ENCODE results near the gene SLC35F4. TPM values are rescaled to one million over a fixed set of nuclear protein-coding genes. Genes with fewer than 3 reads are reported as not detected.

The SLC35F4 gene
- total RNA-seq, 1 donor from 2014 or later = not detected

DNA sequence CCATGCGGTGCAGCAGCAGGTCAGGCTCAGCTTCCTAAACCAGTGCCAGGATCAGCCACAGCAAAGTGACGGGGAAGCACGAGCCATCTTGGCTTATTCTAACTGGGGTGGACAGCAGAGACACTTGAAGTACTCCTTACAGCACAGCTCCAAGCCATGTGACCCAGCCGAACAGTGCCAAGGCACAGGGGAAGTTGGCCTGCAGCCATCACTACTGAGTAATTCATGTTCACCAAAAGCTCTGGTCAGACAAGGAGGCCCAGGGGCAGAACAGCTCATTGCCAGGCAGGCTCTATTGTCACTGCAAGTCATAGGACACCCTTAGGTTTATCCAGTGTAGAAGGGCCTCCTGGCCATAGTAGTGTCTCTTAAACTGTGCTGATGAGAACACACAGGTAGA, 23.4 kb upstream of the SLC35F4 start:
- Mint-ChIP-seq H3K27me3 (ENCODE audit: unreplicated experiment) (no peaks in the 10 kb centered on the region), H3K4me1 (ENCODE audit: unreplicated experiment) (no peaks in the 10 kb centered on the region), H3K4me3 (ENCODE audit: unreplicated experiment) (no peak overlapping the region), H3K36me3 (ENCODE audit: unreplicated experiment) (no peaks in the 10 kb centered on the region), H3K27ac (ENCODE audit: unreplicated experiment) (no peak overlapping the region), H3K9me3 (ENCODE audit: unreplicated experiment) (no peaks in the 10 kb centered on the region)
- TF ChIP-seq CTCF (IDR thresholded peaks at IDR 0.05) = no peak
- no peak for DNase-seq (ENCODE audit: extremely low spot score, unreplicated experiment)

DNA sequence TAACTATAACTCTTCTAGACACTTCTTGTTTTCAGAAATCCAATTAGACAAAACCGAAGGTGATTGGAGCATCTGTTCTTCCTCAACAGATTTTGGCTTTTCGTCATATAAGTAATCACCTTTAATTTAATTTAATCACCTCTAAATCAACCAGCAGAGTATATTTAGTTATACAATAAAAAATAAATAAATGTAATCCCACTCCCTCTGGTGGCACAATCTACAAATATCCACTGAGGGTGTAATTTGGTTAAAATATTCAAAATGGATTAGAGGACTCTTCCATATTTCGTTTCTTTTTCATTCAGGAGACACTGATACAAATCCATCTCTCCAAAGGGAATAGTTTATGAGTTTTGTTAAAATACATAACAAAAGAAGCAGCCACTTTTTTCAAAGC, 18.3 kb upstream of the SLC35F4 start:
- TF ChIP-seq CTCF (IDR thresholded peaks at IDR 0.05) = no peak
- Mint-ChIP-seq H3K36me3 (ENCODE audit: unreplicated experiment) (no peaks in the 10 kb centered on the region), H3K27ac (ENCODE audit: unreplicated experiment) (no peak overlapping the region), H3K27me3 (ENCODE audit: unreplicated experiment) (no peaks in the 10 kb centered on the region), H3K4me1 (ENCODE audit: unreplicated experiment) (no peaks in the 10 kb centered on the region), H3K4me3 (ENCODE audit: unreplicated experiment) (no peak overlapping the region), H3K9me3 (ENCODE audit: unreplicated experiment) (no peaks in the 10 kb centered on the region)
- DNase-seq (ENCODE audit: extremely low spot score, unreplicated experiment) = no peak

DNA sequence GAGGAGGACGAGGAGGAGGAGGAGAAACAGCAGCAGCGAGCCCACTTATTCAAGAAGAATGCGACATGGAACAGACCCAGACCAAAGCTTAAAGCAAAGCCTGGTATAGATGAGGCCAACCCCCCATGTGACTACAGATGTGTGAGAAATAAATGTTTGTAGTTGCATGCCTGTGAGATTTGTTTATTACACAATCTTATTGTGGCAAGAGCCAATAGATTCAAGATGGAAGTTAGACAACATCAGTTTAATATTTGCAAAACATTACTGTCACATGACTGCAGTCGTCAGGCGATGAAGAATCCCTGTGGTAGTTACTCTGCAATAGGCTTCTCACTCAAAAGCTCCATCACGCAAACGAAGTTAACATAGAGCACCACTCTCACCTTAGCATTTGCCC, 17.2 kb upstream of the SLC35F4 start:
- H3K4me1 Mint-ChIP-seq (ENCODE audit: unreplicated experiment) = no peaks in the 10 kb centered on the region
- no peak overlapping the region for H3K4me3 Mint-ChIP-seq (ENCODE audit: unreplicated experiment)
- DNase-seq (ENCODE audit: extremely low spot score, unreplicated experiment) = no peak
- no peak overlapping the region for H3K27ac Mint-ChIP-seq (ENCODE audit: unreplicated experiment)
- H3K27me3 Mint-ChIP-seq (ENCODE audit: unreplicated experiment) = no peaks in the 10 kb centered on the region
- peaks cover 6% of the 10 kb centered on the region for H3K9me3 Mint-ChIP-seq (ENCODE audit: unreplicated experiment)
- TF ChIP-seq CTCF (IDR thresholded peaks at IDR 0.05) = no peak
- H3K36me3 Mint-ChIP-seq (ENCODE audit: unreplicated experiment) = no peaks in the 10 kb centered on the region

GRCh38 chr14:57879516-57879915, 13.6 kb upstream of the SLC35F4 start:
- no peak overlapping the region for H3K4me3 Mint-ChIP-seq (ENCODE audit: unreplicated experiment)
- H3K27me3 Mint-ChIP-seq (ENCODE audit: unreplicated experiment) = no peaks in the 10 kb centered on the region
- H3K36me3 Mint-ChIP-seq (ENCODE audit: unreplicated experiment) = no peaks in the 10 kb centered on the region
- H3K27ac Mint-ChIP-seq (ENCODE audit: unreplicated experiment) = no peak overlapping the region
- no peaks in the 10 kb centered on the region for H3K4me1 Mint-ChIP-seq (ENCODE audit: unreplicated experiment)
- no peak for DNase-seq (ENCODE audit: extremely low spot score, unreplicated experiment)
- peaks cover 8% of the 10 kb centered on the region for H3K9me3 Mint-ChIP-seq (ENCODE audit: unreplicated experiment)
- no peak for TF ChIP-seq CTCF (IDR thresholded peaks at IDR 0.05)

- Mint-ChIP-seq H3K9me3 (ENCODE audit: unreplicated experiment) (peaks cover 8% of the 10 kb centered on the region), H3K36me3 (ENCODE audit: unreplicated experiment) (no peaks in the 10 kb centered on the region), H3K4me1 (ENCODE audit: unreplicated experiment) (no peaks in the 10 kb centered on the region), H3K27ac (ENCODE audit: unreplicated experiment) (no peak overlapping the region), H3K27me3 (ENCODE audit: unreplicated experiment) (no peaks in the 10 kb centered on the region), H3K4me3 (ENCODE audit: unreplicated experiment) (no peak overlapping the region)
- no peak for DNase-seq (ENCODE audit: extremely low spot score, unreplicated experiment)
- TF ChIP-seq CTCF (IDR thresholded peaks at IDR 0.05) = no peak
Measured at GRCh38 chr14:57875985-57876384, 10.1 kb upstream of the SLC35F4 start.

All from osteocyte (in vitro differentiated cells).